Pons (tissue), 1 donor: ENCODE data around the gene USF2.
A peak's percentile ranks its signal among the peaks of the same experiment; 100 is the strongest.
"Not testable (repeated sequence)": the region's sequence is repeated elsewhere in the genome, so short reads cannot be mapped to it uniquely, and the experiment has no call there.

Source experiments
- DNase-seq: peaks from one replicate; pipeline ENCODE4 v3.0.0-alpha.2; 2016; ENCODE audit warnings: low spot score

The USF2 gene

GRCh38 chr19:35284153-35285094 is 15.7 kb downstream of the USF2 start:
- no peak for DNase-seq

DNA sequence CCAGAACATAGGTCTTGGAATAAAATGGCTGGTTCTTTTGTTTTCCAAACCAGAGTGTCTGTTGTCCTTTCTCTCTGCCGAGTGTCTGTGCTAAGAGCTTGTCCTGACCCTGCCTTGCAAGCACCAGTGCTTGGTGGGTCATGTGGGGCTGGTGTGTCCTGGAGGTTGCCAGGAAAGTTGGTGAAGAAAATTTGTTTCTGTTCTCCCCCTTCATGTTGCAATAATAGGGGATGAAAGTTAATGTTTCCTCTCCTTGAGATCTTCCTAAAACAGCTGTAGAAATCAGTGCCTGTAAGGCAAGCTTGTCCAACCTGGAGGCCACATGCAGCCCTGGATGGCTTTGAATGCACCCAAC is 16.3 kb downstream of the USF2 start:
- no peak for DNase-seq

- not testable (repeated sequence) for DNase-seq
Observed at GRCh38 chr19:35285465-35285864, 16.7 kb downstream of the USF2 start.

- DNase-seq = not testable (repeated sequence)
Observed at GRCh38 chr19:35286101-35286500, 17.3 kb downstream of the USF2 start.

DNA sequence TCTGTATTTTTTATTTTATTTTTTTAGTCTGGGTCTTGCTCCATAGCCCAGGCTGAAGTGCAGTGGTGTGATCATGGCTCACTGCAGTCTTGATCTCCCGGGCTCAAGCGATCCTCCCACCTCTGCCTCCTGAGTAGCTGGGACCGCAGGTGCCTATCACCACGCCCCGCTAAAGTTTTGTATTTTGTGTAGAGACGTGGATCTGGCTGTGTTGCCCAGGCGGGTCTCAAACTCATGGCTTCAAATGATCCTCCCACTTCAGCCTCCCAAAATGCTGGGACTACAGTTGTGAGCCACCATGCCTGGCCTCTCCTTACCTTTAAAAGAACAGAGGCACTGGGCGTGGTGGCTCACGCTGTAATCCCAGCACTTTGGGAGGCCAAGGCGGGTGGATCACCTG is 19.0 kb downstream of the USF2 start:
- no peak for DNase-seq

- no peak for DNase-seq
Observed at GRCh38 chr19:35288331-35288730, 19.6 kb downstream of the USF2 start.

DNA sequence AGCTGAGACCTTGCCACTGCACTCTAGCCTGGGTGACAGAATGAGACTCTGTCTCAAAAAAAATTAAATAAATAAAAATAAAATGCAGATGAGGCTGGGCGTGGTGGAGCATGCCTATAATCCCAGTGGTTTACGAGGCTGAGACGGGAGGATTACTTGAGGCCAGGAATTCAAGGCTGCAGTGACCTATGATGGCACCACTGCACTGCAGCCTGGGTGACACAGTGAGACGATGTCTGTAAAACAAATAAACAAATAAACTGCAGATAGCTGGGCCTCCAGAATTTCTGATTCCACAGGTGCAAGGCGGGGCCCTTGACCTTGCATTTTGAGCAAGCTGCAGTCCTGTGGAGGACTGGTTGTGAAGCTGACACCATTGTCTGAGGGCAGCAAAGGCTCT is 20.1 kb downstream of the USF2 start:
- DNase-seq = no peak

- peak; percentile 90 for DNase-seq
Observed at GRCh38 chr19:35290381-35291127, 21.8 kb downstream of the USF2 start.

- DNase-seq = no peak
Observed at GRCh38 chr19:35291259-35291658, 22.5 kb downstream of the USF2 start.

DNA sequence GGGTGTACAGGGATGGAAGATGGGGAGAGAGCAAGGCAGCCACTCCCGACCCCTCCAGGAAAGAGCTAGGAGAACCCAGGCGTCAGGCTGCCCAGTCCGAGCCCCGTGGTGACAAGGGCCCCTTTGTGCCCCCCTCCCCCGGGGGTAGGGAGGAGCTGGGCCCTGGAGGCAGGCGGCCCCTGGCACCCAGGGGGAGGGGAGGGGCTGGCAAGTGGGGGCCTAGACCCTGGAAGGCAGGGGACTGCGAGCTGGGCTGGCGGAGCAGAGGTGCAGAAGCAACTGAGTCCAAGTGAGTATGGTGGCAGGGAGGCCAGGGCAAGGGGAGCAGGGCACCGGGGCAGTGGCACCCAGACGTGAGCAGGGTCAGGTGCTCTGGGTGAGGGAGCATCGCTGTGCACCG is 23.2 kb downstream of the USF2 start, which contains the start of gene MAG:
Gene MAG (plus strand): TSS at position 246 of the 400 bp plus-strand sequence. CDS start 3,248 bp downstream, outside the sequence.
- peak; percentile 95 for DNase-seq

DNA sequence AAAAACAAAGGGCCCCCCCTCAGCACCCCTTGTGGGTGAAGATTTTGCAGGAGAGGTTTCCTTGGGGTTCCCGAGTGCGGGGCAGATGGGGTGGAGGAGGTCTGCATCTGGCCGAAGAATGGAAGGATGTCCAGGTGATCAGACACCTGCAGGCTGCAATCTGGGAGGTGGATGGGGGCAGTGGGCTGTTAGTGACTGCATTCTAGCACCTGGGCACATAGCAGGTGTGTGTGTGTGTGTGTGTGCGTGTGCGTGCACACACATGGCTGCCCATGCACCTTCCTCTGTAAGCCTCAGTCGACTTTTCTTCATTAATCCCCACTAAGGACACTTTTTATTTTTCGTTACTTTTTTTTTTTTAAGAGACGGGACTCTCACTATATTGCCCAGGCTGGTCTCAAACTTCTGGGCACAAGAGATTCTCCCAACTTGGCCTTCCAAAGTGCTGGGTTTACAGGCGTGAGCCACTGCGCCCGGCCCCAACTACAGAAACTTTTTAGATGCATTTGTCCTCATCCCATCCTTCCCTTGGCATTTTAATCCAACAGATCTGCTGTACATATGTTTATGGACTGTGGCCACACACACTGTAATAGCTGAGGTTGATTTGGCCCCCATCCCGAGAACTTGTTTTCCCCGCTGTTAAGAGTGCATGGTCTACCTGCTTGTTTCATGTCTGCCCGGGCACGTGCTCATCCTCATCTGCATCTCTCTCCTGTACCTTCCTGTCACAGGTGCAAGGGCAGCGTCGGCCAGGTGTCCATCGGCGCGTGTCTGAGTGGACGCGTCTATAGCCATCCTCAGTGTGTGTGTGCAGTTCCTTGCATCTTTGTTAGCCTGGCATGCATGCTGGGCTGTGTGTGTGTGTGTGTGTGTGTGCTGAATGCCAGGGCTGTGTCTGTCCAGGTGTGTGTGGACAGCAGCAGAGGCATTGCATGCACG is 23.9 kb downstream of the USF2 start:
- no peak for DNase-seq

GRCh38 chr19:35293363-35293739 is 24.6 kb downstream of the USF2 start:
- DNase-seq = peak; percentile 77

DNA sequence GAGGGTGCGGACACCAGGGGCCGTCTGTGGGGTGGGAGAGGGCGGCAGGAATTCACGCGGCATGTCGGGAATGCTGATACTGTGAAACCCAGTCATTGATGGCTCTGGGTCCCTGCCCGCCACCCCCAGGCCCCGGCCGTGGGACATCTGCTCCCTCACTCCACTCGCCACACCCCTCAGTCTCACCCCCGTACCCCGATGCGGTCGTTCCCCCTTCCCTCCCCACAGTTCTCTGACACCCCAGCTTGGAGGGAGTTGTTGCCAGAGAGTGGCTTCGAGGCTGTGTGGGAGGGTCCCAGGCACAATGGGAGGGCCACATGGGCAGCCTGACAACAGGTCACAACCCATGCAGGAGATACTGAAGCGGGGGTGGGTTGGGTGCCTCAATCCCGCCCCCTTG is 25.0 kb downstream of the USF2 start:
- DNase-seq = no peak

- DNase-seq = no peak
Observed at GRCh38 chr19:35294328-35294727, 25.6 kb downstream of the USF2 start.

DNA sequence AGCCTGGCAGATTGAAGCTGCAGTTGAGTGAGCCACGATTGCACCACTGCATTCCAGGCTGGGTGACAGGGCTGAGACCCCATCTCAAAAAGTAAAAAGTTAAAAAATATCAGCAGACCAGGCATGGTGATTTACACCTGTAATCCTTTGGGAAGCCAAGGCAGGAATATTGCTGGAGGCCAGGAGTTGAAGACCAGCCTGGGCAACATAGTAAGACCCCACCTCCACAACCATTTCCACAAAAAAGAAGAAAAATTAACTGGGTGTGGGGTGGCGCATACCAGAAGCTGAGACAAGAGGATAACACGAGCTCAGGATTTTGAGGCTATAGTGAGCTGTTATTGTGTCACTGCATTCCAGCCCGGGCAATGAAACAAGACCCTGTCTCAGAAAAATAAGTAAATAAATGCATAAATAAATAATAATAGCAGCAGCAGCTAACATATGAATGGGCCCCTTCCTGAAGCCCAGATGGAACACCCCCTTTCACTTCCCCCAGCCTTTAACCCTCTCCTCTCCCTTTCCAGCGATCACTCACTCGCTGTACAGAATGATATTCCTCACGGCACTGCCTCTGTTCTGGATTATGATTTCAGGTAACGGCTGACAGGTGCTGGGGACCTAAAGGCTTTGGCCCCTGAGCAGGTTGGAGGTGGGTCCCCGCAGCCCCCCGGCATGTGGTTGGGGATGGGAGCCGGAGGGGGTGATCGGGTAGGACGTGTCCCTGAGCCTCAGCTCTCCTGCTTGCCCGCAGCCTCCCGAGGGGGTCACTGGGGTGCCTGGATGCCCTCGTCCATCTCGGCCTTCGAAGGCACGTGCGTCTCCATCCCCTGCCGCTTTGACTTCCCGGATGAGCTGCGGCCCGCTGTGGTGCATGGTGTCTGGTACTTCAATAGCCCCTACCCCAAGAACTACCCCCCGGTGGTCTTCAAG is 26.4 kb downstream of the USF2 start:
- no peak for DNase-seq

GRCh38 chr19:35295792-35296462 is 27.2 kb downstream of the USF2 start:
- no peak for DNase-seq

GRCh38 chr19:35296644-35297514 is 28.1 kb downstream of the USF2 start:
- DNase-seq = no peak

DNA sequence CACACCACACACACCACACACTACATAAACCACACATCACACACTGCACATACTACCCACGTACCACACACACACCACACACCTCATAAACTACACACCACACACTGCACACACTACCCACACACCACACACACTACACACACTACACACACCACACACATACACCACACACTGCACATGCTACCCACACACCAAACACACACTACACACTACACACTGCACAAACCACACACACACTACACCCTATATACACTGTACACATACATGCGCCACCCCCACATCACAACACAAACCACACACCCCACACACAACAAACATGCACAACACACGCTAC is 28.7 kb downstream of the USF2 start:
- no peak for DNase-seq

- no peak for DNase-seq
Observed at GRCh38 chr19:35297922-35298321, 29.2 kb downstream of the USF2 start.
